NCI-H2171 (cell line): ENCODE data around the gene GPR26.

Experiments
- DNase-seq: peaks from one replicate; lab custom pipeline; 2025; lab: John Stamatoyannopoulos, UW

GPR26 gene

GRCh38 chr10:123666318-123667236 is at the start of gene GPR26:
Gene GPR26, plus strand, starts transcription at chr10:123666355. Its CDS starts 53 bp downstream, at chr10:123666408.
- DNase-seq, result no peak

GRCh38 chr10:123618224-123618623 is 47.9 kb upstream of the GPR26 start:
- DNase-seq, result no peak

- no peak for DNase-seq
Measured at GRCh38 chr10:123619067-123619855, 46.9 kb upstream of the GPR26 start.

GRCh38 chr10:123620621-123621020 is 45.5 kb upstream of the GPR26 start:
- no peak for DNase-seq

- DNase-seq, result no peak
Measured at GRCh38 chr10:123621492-123621891, 44.7 kb upstream of the GPR26 start.

GRCh38 chr10:123621916-123622315 is 44.2 kb upstream of the GPR26 start:
- DNase-seq, result no peak

GRCh38 chr10:123622381-123622780 is 43.8 kb upstream of the GPR26 start:
- DNase-seq, result no peak

- no peak for DNase-seq
Measured at GRCh38 chr10:123624086-123624485, 42.1 kb upstream of the GPR26 start.

GRCh38 chr10:123633106-123633505 is 33.0 kb upstream of the GPR26 start:
- DNase-seq, result no peak

- DNase-seq, result no peak
Measured at GRCh38 chr10:123633636-123634035, 32.5 kb upstream of the GPR26 start.

GRCh38 chr10:123634221-123634620 is 31.9 kb upstream of the GPR26 start:
- no peak for DNase-seq

GRCh38 chr10:123635131-123635530 is 31.0 kb upstream of the GPR26 start:
- DNase-seq, result no peak

- DNase-seq, result no peak
Measured at GRCh38 chr10:123635745-123636144, 30.4 kb upstream of the GPR26 start.

- no peak for DNase-seq
Measured at GRCh38 chr10:123636598-123637325, 29.4 kb upstream of the GPR26 start.

GRCh38 chr10:123637326-123637880 is 28.8 kb upstream of the GPR26 start:
- no peak for DNase-seq

GRCh38 chr10:123639131-123639530 is 27.0 kb upstream of the GPR26 start:
- no peak for DNase-seq

GRCh38 chr10:123640016-123640535 is 26.1 kb upstream of the GPR26 start:
- DNase-seq, result no peak

- peak; percentile 42 for DNase-seq
Measured at GRCh38 chr10:123642293-123642692, 23.9 kb upstream of the GPR26 start.

GRCh38 chr10:123642697-123643096 is 23.5 kb upstream of the GPR26 start:
- no peak for DNase-seq

GRCh38 chr10:123643315-123643714 is 22.8 kb upstream of the GPR26 start:
- DNase-seq, result peak; percentile 24

GRCh38 chr10:123645016-123645415 is 21.1 kb upstream of the GPR26 start:
- DNase-seq, result no peak

- no peak for DNase-seq
Measured at GRCh38 chr10:123645615-123646014, 20.5 kb upstream of the GPR26 start.
